ENCODE data around the gene ABCA7. TPM values are rescaled to one million over a fixed set of nuclear protein-coding genes. Genes with fewer than 3 reads are reported as not detected.

Gene ABCA7, protein sequence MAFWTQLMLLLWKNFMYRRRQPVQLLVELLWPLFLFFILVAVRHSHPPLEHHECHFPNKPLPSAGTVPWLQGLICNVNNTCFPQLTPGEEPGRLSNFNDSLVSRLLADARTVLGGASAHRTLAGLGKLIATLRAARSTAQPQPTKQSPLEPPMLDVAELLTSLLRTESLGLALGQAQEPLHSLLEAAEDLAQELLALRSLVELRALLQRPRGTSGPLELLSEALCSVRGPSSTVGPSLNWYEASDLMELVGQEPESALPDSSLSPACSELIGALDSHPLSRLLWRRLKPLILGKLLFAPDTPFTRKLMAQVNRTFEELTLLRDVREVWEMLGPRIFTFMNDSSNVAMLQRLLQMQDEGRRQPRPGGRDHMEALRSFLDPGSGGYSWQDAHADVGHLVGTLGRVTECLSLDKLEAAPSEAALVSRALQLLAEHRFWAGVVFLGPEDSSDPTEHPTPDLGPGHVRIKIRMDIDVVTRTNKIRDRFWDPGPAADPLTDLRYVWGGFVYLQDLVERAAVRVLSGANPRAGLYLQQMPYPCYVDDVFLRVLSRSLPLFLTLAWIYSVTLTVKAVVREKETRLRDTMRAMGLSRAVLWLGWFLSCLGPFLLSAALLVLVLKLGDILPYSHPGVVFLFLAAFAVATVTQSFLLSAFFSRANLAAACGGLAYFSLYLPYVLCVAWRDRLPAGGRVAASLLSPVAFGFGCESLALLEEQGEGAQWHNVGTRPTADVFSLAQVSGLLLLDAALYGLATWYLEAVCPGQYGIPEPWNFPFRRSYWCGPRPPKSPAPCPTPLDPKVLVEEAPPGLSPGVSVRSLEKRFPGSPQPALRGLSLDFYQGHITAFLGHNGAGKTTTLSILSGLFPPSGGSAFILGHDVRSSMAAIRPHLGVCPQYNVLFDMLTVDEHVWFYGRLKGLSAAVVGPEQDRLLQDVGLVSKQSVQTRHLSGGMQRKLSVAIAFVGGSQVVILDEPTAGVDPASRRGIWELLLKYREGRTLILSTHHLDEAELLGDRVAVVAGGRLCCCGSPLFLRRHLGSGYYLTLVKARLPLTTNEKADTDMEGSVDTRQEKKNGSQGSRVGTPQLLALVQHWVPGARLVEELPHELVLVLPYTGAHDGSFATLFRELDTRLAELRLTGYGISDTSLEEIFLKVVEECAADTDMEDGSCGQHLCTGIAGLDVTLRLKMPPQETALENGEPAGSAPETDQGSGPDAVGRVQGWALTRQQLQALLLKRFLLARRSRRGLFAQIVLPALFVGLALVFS (N-terminal part only)
- 1 to 10 TPM; 6.0 to 7.0 TPM for total RNA-seq

DNA sequence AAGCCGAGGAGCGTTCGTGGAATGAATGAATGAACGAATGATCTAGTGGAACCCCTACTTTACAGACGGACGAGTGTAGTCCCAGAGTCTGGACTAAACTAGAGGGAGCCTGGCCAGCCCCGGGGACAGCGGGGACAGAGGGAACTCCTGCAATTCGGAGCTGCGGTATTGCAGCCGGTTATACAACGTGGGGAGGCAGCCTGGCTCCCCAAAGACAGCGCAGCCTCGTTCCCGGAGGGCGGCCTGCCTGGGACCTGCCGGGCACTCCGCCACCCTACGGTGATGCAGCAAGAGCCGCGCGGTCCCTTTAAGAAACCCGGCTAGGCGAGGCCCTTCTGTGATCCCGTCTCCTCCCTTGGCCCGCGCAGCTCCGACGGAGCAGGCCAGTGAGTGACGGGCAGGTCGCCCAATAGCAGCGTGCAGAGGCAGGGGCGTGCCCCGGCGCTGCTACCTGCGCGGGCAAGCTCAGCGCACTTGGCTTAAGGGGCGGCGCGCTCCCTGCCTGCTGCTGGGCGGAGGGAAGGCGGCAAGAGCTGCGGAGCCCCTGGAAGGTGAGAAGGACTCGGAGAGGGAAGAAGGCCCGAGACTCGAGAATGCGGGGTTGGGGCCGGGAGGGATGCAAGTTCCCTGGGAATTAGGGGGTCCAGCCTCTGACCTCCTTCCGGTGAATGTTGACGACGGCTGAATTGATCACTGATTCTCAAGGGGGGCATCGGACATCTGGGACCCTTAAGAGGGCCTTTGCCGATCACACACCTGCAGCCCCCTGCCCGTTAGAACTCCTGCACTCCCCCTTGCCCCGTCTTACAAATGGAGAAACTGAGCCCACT, at the start of gene ABCA7:
Gene ABCA7 (plus strand): TSS at position 462 of the 830 bp plus-strand sequence. CDS start 1,255 bp downstream, outside the sequence.
- Histone ChIP-seq H3K4me3 (peak within 1 kb of the TSS; percentile 80), H3K36me3 (peaks cover 18% of the 10 kb centered on the region), H3K9me3 (no peaks in the 10 kb centered on the region), H3K27me3 (replicated peaks; ENCODE audit: insufficient read depth) (no peaks in the 10 kb centered on the region), H3K27ac (peak within 1 kb of the TSS; percentile 5 to 52), H3K4me1 (ENCODE audit: control insufficient read depth in 1 of 2, low read depth in 2 of 2) (peaks cover 12 to 33% of the 10 kb centered on the region in 2 donors)
- DNase-seq (ENCODE audit: low spot score) (peak; percentile 85), ATAC-seq (ENCODE audit: insufficient number of reproducible peaks, low FRiP score, low read depth) (peak; percentile 57)
- TF ChIP-seq, protein P1, sequence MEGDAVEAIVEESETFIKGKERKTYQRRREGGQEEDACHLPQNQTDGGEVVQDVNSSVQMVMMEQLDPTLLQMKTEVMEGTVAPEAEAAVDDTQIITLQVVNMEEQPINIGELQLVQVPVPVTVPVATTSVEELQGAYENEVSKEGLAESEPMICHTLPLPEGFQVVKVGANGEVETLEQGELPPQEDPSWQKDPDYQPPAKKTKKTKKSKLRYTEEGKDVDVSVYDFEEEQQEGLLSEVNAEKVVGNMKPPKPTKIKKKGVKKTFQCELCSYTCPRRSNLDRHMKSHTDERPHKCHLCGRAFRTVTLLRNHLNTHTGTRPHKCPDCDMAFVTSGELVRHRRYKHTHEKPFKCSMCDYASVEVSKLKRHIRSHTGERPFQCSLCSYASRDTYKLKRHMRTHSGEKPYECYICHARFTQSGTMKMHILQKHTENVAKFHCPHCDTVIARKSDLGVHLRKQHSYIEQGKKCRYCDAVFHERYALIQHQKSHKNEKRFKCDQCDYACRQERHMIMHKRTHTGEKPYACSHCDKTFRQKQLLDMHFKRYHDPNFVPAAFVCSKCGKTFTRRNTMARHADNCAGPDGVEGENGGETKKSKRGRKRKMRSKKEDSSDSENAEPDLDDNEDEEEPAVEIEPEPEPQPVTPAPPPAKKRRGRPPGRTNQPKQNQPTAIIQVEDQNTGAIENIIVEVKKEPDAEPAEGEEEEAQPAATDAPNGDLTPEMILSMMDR (IDR thresholded peaks at IDR 0.05), result no peak

DNA sequence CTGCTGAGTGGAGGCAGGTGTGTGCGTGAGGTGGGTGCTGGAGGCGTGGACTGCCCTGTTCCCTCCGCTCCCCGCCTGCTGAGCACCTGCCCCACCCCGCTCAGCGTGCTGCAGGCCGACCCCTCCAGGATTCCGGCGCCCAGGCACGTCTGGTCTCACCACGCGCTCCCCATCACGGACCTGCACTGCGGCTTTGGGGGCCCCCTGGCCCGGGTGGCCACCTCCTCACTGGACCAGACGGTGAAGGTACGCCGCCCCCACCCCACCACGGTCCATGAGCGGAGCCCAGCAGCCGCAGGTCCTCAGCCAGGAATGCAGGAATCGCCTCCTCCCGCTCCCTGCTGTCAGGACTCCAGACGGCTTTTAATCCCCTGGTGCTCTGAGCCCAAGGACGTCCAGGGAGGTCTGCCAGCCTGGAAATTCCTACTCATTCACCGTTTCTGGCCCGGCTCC, 49.8 kb upstream of the ABCA7 start:
- TF ChIP-seq, protein P1 (IDR thresholded peaks at IDR 0.05), result no peak
- Histone ChIP-seq H3K9me3 (no peaks in the 10 kb centered on the region), H3K4me1 (ENCODE audit: control insufficient read depth in 1 of 2, low read depth in 2 of 2) (peaks cover under 1% of the 10 kb centered on the region in 2 donors), H3K27ac (no peak overlapping the region), H3K4me3 (no peak overlapping the region), H3K27me3 (replicated peaks; ENCODE audit: insufficient read depth) (no peaks in the 10 kb centered on the region), H3K36me3 (peaks cover 14% of the 10 kb centered on the region)
- DNase-seq (ENCODE audit: low spot score), result no peak
- no peak for ATAC-seq (ENCODE audit: insufficient number of reproducible peaks, low FRiP score, low read depth)

DNA sequence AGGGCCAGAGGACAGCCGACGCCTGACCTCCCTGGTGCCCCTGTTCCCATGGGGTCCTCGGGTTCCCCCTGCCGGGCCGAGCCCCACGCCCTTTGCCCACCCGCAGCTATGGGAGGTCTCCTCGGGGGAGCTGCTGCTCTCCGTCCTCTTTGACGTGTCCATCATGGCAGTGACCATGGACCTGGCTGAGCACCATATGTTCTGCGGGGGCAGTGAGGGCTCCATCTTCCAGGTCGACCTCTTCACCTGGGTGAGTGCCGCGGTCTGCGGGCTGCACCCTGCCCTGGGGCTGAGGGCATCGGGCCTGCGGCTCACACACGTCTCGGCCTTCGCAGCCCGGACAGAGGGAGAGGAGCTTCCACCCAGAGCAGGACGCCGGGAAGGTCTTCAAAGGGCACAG, 49.2 kb upstream of the ABCA7 start:
- TF ChIP-seq, protein P1 (IDR thresholded peaks at IDR 0.05), result no peak
- H3K27ac ChIP-seq, result no peak overlapping the region

DNA sequence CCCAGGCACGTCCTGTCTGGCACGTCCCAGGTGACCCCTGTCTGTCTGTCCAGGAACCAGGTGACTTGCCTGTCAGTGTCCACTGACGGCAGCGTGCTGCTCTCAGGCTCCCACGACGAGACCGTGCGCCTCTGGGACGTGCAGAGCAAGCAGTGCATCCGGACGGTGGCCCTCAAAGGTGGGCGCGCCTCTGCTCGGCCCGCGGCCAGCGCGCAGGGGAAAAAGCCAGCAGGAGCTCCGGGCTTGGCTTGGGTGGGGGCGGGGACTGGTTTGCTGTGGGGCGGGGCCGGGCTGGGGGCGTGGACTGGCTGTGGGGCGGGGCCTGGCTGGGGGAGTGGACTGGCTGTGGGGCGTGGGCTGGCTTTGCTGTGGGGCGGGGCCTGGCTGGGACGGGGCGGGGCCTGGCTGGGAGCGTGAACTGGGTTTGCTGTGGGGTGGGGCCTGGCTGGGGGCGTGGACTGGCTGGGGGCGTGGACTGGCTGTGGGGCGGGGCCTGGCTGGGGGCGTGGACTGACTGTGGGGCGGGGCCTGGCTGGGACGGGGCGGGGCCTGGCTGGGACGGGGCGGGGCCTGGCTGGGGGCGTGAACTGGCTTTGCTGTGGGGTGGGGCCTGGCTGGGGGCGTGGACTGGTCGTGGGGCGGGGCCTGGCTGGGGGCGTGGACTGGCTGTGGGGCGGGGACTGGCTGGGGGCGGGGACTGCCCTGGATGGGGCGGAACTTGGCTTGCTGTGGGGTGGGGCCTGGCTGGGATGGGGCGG, 48.6 kb upstream of the ABCA7 start:
- TF ChIP-seq, protein P1 (IDR thresholded peaks at IDR 0.05), result no peak
- Histone ChIP-seq H3K27ac (no peak overlapping the region), H3K9me3 (no peaks in the 10 kb centered on the region), H3K27me3 (replicated peaks; ENCODE audit: insufficient read depth) (no peaks in the 10 kb centered on the region), H3K36me3 (peaks cover 14% of the 10 kb centered on the region), H3K4me3 (no peak overlapping the region), H3K4me1 (ENCODE audit: control insufficient read depth in 1 of 2, low read depth in 2 of 2) (no peaks in the 10 kb centered on the region)
- ATAC-seq (ENCODE audit: insufficient number of reproducible peaks, low FRiP score, low read depth) (no peak), DNase-seq (ENCODE audit: low spot score) (no peak)

More for the DNA sequence above, 49.2 kb upstream of the ABCA7 start:
- Histone ChIP-seq H3K4me1 (ENCODE audit: control insufficient read depth in 1 of 2, low read depth in 2 of 2) (no peaks in the 10 kb centered on the region), H3K36me3 (peaks cover 14% of the 10 kb centered on the region), H3K9me3 (no peaks in the 10 kb centered on the region), H3K4me3 (no peak overlapping the region), H3K27me3 (replicated peaks; ENCODE audit: insufficient read depth) (no peaks in the 10 kb centered on the region)
- no peak for DNase-seq (ENCODE audit: low spot score)
- ATAC-seq (ENCODE audit: insufficient number of reproducible peaks, low FRiP score, low read depth), result no peak
